ENCODE data around the gene COG7.

- TF ChIP-seq CTCF (conservative IDR thresholded peaks at IDR 0.05) (no peak), EZH2 (IDR thresholded peaks at IDR 0.05; ENCODE audit: low read depth) (no peak)
Measured at GRCh38 chr16:23484510-23485256, 31.7 kb upstream of the COG7 start.
